Measurements from ENCODE around the gene SH3TC2.

The SH3TC2 gene

DNA sequence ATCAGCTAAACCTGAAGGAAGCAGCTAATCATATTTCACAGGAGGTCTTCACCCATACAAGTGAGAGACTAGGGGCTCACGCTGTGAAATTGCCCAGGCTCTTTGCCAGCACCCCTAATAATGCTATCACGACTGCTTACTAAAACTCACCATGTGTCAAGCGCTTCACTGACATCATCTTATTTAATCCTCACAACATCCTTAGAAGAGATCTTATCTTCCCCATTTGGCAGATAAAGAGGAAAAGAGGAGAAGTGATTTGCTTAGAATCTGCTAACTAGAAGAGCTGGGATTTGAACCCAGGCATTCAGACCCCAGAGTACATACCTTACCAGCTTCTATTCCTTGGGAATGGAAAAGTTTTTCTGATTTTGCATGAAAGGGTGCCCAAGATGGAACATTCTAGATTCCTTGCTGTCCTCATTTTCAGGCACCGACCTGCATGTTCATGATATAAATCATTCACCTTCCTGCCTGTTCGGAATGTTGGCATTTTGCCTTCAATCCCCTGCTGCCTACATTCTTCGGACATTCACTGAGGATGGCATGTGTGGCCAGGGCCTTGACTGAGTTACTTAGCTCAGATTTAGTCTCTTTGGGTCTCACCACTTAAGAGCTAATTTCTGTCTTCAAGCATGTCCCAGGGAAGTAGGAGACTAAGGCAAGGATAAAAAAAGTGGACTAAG, 88.1 kb downstream of the SH3TC2 start:
- TF ChIP-seq, protein P1, sequence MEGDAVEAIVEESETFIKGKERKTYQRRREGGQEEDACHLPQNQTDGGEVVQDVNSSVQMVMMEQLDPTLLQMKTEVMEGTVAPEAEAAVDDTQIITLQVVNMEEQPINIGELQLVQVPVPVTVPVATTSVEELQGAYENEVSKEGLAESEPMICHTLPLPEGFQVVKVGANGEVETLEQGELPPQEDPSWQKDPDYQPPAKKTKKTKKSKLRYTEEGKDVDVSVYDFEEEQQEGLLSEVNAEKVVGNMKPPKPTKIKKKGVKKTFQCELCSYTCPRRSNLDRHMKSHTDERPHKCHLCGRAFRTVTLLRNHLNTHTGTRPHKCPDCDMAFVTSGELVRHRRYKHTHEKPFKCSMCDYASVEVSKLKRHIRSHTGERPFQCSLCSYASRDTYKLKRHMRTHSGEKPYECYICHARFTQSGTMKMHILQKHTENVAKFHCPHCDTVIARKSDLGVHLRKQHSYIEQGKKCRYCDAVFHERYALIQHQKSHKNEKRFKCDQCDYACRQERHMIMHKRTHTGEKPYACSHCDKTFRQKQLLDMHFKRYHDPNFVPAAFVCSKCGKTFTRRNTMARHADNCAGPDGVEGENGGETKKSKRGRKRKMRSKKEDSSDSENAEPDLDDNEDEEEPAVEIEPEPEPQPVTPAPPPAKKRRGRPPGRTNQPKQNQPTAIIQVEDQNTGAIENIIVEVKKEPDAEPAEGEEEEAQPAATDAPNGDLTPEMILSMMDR (IDR thresholded peaks at IDR 0.05; ENCODE audit: control extremely low read depth, extremely low read depth, low read depth, missing control alignments) = no peak
- ChIA-PET POLR2A (no interaction called here), CTCF (interaction anchor here (1.0 to 5.3 kb wide), 3 partner anchors 12 to 244 kb away, joined by 3 to 21 read pairs (median 3); no protein-coding TSS in a partner anchor)
- DNase-seq (ENCODE audit: extremely low spot score) = no peak

DNA sequence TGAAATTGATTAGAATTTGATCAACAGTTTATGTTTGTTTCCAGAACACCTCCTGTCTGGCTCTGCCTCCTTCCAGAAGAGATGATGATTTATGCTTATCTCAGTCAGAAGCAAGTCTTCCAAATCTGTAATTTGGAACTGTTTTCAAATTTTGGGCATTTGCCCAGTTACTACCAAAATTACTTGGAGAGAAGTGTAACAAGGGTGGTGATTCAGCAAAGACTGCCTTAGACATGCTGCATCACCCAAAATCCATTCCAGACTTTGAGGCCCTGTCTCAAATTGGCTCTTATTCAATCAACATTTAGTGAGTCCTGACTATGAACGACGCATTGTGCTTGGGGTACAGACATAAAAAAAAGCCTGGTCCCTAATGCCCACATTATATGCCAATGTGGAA, 89.4 kb downstream of the SH3TC2 start:
- no peak for DNase-seq (ENCODE audit: extremely low spot score)
- TF ChIP-seq, protein P1 (IDR thresholded peaks at IDR 0.05; ENCODE audit: control extremely low read depth, extremely low read depth, low read depth, missing control alignments) = no peak
- ChIA-PET POLR2A (no interaction called here), CTCF (interaction anchor here (1.1 to 5.3 kb wide), 3 partner anchors 10 to 243 kb away, joined by 3 to 21 read pairs (median 8); no protein-coding TSS in a partner anchor)

GRCh38 chr5:148972974-148973374, 89.9 kb downstream of the SH3TC2 start:
- DNase-seq (ENCODE audit: extremely low spot score) = no peak
- CTCF ChIA-PET = interaction anchor here (1.1 to 5.3 kb wide), 3 partner anchors 10 to 242 kb away, joined by 3 to 21 read pairs (median 8); no protein-coding TSS in a partner anchor
- POLR2A ChIA-PET = no interaction called here
- TF ChIP-seq, protein P1 (IDR thresholded peaks at IDR 0.05; ENCODE audit: control extremely low read depth, extremely low read depth, low read depth, missing control alignments) = no peak

GRCh38 chr5:148972396-148972795, 90.5 kb downstream of the SH3TC2 start:
- CTCF ChIA-PET = interaction anchor here (1.2 to 2.9 kb wide), 3 partner anchors 11 to 18 kb away, joined by 3 to 13 read pairs (median 8); no protein-coding TSS in a partner anchor
- TF ChIP-seq, protein P1 (IDR thresholded peaks at IDR 0.05; ENCODE audit: control extremely low read depth, extremely low read depth, low read depth, missing control alignments) = no peak
- POLR2A ChIA-PET = no interaction called here
- DNase-seq (ENCODE audit: extremely low spot score) = no peak

DNA sequence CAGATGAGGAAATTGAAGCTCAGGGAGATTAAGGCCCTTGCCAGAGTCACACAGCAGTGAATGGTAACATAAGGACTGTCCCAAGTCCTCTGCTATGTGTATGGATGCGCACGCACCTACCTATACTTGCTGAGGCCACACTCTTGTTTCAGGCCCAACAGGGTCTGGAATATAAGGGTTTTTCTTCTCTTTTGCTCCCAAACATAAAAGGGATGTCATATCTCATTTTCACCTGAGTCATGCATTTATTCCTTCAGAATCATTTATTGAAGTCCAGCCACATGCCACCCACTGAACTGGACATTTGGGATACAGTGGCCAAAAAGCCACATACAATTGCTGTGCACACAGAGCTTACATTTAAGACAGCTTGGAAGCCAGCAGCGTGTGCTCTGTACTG, 92.0 kb downstream of the SH3TC2 start:
- TF ChIP-seq, protein P1 (IDR thresholded peaks at IDR 0.05; ENCODE audit: control extremely low read depth, extremely low read depth, low read depth, missing control alignments) = no peak
- DNase-seq (ENCODE audit: extremely low spot score) = no peak
- ChIA-PET POLR2A (no interaction called here), CTCF (interaction anchor here (1.2 to 2.9 kb wide), 4 partner anchors 12 to 23 kb away, joined by 3 to 13 read pairs (median 6); no protein-coding TSS in a partner anchor)

- no peak for DNase-seq (ENCODE audit: extremely low spot score)
- ChIA-PET CTCF (interaction anchor here (1.1 to 1.8 kb wide), 4 partner anchors 11 to 23 kb away, joined by 4 to 10 read pairs (median 4); no protein-coding TSS in a partner anchor), POLR2A (no interaction called here)
- TF ChIP-seq, protein P1 (IDR thresholded peaks at IDR 0.05; ENCODE audit: control extremely low read depth, extremely low read depth, low read depth, missing control alignments) = no peak
These were observed 92.6 kb downstream of the SH3TC2 start for GRCh38 chr5:148970228-148970627.

Measured in GM10248 (cell line).